Smooth muscle cell of the pulmonary artery (primary cell): ENCODE data around the gene PTBP3. TPM values are rescaled to one million over a fixed set of nuclear protein-coding genes. Genes with fewer than 3 reads are reported as not detected.

ENCODE experiments used
- total RNA-seq: library from RNA; depleted of rRNA; stranded (reverse); fragments of >200 nt; gene quantifications from 2 replicates; pipeline ENCODE4 v1.2.3, GENCODE V29; 2014

The PTBP3 gene
- 25.3 and 31.6 TPM in 2 replicates for total RNA-seq

GRCh38 chr9:112332977-112333638 is at the start of gene PTBP3:
Gene PTBP3 (minus strand): TSS chr9:112333619. CDS start chr9:112297865, 35,754 bp downstream.

GRCh38 chr9:112380102-112380824 is 46.8 kb upstream of the PTBP3 start, which contains the start of gene HSDL2:
Gene HSDL2 (plus strand): TSS chr9:112380108. CDS start chr9:112380164, 56 bp downstream.

GRCh38 chr9:112174965-112175795 is 158.2 kb downstream of the PTBP3 start, which contains the start of gene SUSD1:
Gene SUSD1 (minus strand): TSS chr9:112175297. CDS start chr9:112175235, 62 bp downstream.

Other genes with a start within 250 kb of the PTBP3 start
- 31.6 and 38.0 TPM in 2 replicates for gene SUSD1, start 158.3 kb downstream of the PTBP3 start, total RNA-seq
- gene HSDL2, start 46.5 kb upstream of the PTBP3 start, total RNA-seq: 31.3 and 41.8 TPM in 2 replicates
- 1.9 and 2.3 TPM in 2 replicates for gene KIAA1958, start 153.2 kb upstream of the PTBP3 start, total RNA-seq